UCSD-AML1 (cell line): ENCODE measurements around the gene MRPL49.

ENCODE experiments used
- DNase-seq: peaks from one replicate; lab custom pipeline; 2025; ENCODE audit not compliant: unreplicated experiment; lab: John Stamatoyannopoulos, UW

Gene MRPL49

GRCh38 chr11:65102142-65103095 lies 19.7 kb upstream of the MRPL49 start:
- no peak for DNase-seq

- no peak for DNase-seq
These were observed 18.6 kb upstream of the MRPL49 start for GRCh38 chr11:65103476-65103875.

GRCh38 chr11:65104628-65105027 lies 17.5 kb upstream of the MRPL49 start:
- DNase-seq, result no peak

GRCh38 chr11:65107078-65107477 lies 15.0 kb upstream of the MRPL49 start:
- DNase-seq, result no peak

GRCh38 chr11:65107751-65108468 lies 14.2 kb upstream of the MRPL49 start:
- DNase-seq, result no peak

GRCh38 chr11:65108469-65109123 lies 13.5 kb upstream of the MRPL49 start:
- DNase-seq, result no peak

GRCh38 chr11:65109231-65110198 lies 12.6 kb upstream of the MRPL49 start:
- no peak for DNase-seq

- DNase-seq, result peak; percentile 85
These were observed 11.7 kb upstream of the MRPL49 start for GRCh38 chr11:65110354-65110861.

GRCh38 chr11:65111159-65111743 lies 10.9 kb upstream of the MRPL49 start:
- no peak for DNase-seq

GRCh38 chr11:65111744-65112545 lies 10.2 kb upstream of the MRPL49 start, which contains the start of gene TM7SF2:
Gene TM7SF2 (plus strand): TSS chr11:65111872. CDS start chr11:65112016, 144 bp downstream.
- DNase-seq, result peak; percentile 94

GRCh38 chr11:65112546-65113360 lies 9.4 kb upstream of the MRPL49 start:
- DNase-seq, result peak; percentile 77

GRCh38 chr11:65113361-65113756 lies 8.8 kb upstream of the MRPL49 start:
- no peak for DNase-seq

GRCh38 chr11:65113839-65114238 lies 8.3 kb upstream of the MRPL49 start:
- DNase-seq, result no peak

GRCh38 chr11:65114538-65115171 lies 7.5 kb upstream of the MRPL49 start:
- no peak for DNase-seq

GRCh38 chr11:65115361-65116082 lies 6.6 kb upstream of the MRPL49 start:
- no peak for DNase-seq

GRCh38 chr11:65116370-65117205 lies 5.5 kb upstream of the MRPL49 start:
- no peak for DNase-seq
